Chondrocyte (in vitro differentiated cells): ENCODE measurements around the gene KAT8. TPM values are rescaled to one million over a fixed set of nuclear protein-coding genes. Genes with fewer than 3 reads are reported as not detected.

Source experiments
- DNase-seq: peaks from one replicate; pipeline ENCODE4 v3.0.0; 2021; ENCODE audit warnings: mixed read lengths, low spot score
- H3K27ac Mint-ChIP-seq: one replicate; pipeline ENCODE4 v1.8.0; 2021; ENCODE audit warnings: mild to moderate bottlenecking, moderate library complexity, mixed read lengths; ENCODE audit not compliant: unreplicated experiment
- H3K27me3 Mint-ChIP-seq: 2 replicates; pipeline ENCODE4 v1.8.0; 2021; ENCODE audit warnings: low read depth, mixed read lengths
- H3K36me3 Mint-ChIP-seq: 2 replicates; pipeline ENCODE4 v1.8.0; 2021; ENCODE audit warnings: low read depth, mixed read lengths
- H3K4me1 Mint-ChIP-seq: 2 replicates; pipeline ENCODE4 v1.8.0; 2021; ENCODE audit warnings: low read depth, mild to moderate bottlenecking, mixed read lengths
- H3K4me3 Mint-ChIP-seq: one replicate; pipeline ENCODE4 v1.8.0; 2021; ENCODE audit warnings: mild to moderate bottlenecking, moderate library complexity, mixed read lengths; ENCODE audit not compliant: unreplicated experiment
- H3K9me3 Mint-ChIP-seq: 2 replicates; pipeline ENCODE4 v1.8.0; 2021; ENCODE audit warnings: low read depth, mixed read lengths
- CTCF ChIP-seq: fragments of 200-600 bp; sonication (generic); IDR thresholded peaks from 2 replicates; pipeline ENCODE4 v1.5.0; 2021; ENCODE audit warnings: antibody characterized with exemption, mild to moderate bottlenecking, moderate library complexity
- total RNA-seq: library from RNA; stranded (reverse); gene quantifications from 3 replicates; pipeline ENCODE4 v1.2.1, GENCODE V29; 2021

Gene KAT8
- total RNA-seq, 1 donor from 2014 or later, result 34.7 TPM

- Mint-ChIP-seq H3K9me3 (no peaks in the 10 kb centered on the region), H3K27ac (no peak overlapping the region), H3K27me3 (no peaks in the 10 kb centered on the region), H3K36me3 (peaks cover 6% of the 10 kb centered on the region), H3K4me3 (no peak overlapping the region), H3K4me1 (no peaks in the 10 kb centered on the region)
- no peak for TF ChIP-seq CTCF
- no peak for DNase-seq
Measured at GRCh38 chr16:31127182-31127581, 9.7 kb downstream of the KAT8 start.

- no peak for TF ChIP-seq CTCF
- Mint-ChIP-seq H3K36me3 (peaks cover 6% of the 10 kb centered on the region), H3K27me3 (no peaks in the 10 kb centered on the region), H3K4me3 (no peak overlapping the region), H3K9me3 (no peaks in the 10 kb centered on the region), H3K4me1 (peaks cover 3% of the 10 kb centered on the region), H3K27ac (no peak overlapping the region)
- DNase-seq, result no peak
Measured at GRCh38 chr16:31128711-31129567, 11.5 kb downstream of the KAT8 start.

GRCh38 chr16:31129568-31130335, 12.3 kb downstream of the KAT8 start:
- Mint-ChIP-seq H3K36me3 (peaks cover 6% of the 10 kb centered on the region), H3K27ac (no peak overlapping the region), H3K9me3 (no peaks in the 10 kb centered on the region), H3K4me3 (no peak overlapping the region), H3K4me1 (peaks cover 5% of the 10 kb centered on the region), H3K27me3 (no peaks in the 10 kb centered on the region)
- TF ChIP-seq CTCF, result no peak
- DNase-seq, result no peak

- Mint-ChIP-seq H3K9me3 (no peaks in the 10 kb centered on the region), H3K36me3 (peaks cover 6% of the 10 kb centered on the region), H3K4me3 (no peak overlapping the region), H3K27ac (no peak overlapping the region), H3K27me3 (no peaks in the 10 kb centered on the region), H3K4me1 (peaks cover 5% of the 10 kb centered on the region)
- TF ChIP-seq CTCF, result no peak
- no peak for DNase-seq
Measured at GRCh38 chr16:31130336-31130891, 12.9 kb downstream of the KAT8 start.

GRCh38 chr16:31130899-31131298, 13.4 kb downstream of the KAT8 start:
- no peak overlapping the region for H3K4me3 Mint-ChIP-seq
- no peak for DNase-seq
- H3K9me3 Mint-ChIP-seq, result no peaks in the 10 kb centered on the region
- peaks cover 6% of the 10 kb centered on the region for H3K36me3 Mint-ChIP-seq
- H3K4me1 Mint-ChIP-seq, result peaks cover 5% of the 10 kb centered on the region
- no peak overlapping the region for H3K27ac Mint-ChIP-seq
- no peak for TF ChIP-seq CTCF
- no peaks in the 10 kb centered on the region for H3K27me3 Mint-ChIP-seq
